IMR-90 (cell line): Measurements from ENCODE around the gene NUP210.

Source experiments
- BHLHE40 ChIP-seq: fragments of 150-350 bp; IDR thresholded peaks from 2 replicates; pipeline ENCODE4 v1.6.1; 2016; ENCODE audit warnings: mild to moderate bottlenecking, low read depth, low read length
- CEBPB ChIP-seq: IDR thresholded peaks from 2 replicates; pipeline ENCODE4 v1.6.1; 2012; ENCODE audit warnings: low read depth, low read length, improper control_type of control experiment
- MAZ ChIP-seq: IDR thresholded peaks from 2 replicates; pipeline ENCODE4 v1.6.1; 2012; ENCODE audit warnings: low read depth, mild to moderate bottlenecking, low read length, improper control_type of control experiment, moderate library complexity, borderline replicate concordance
- MXI1 ChIP-seq: IDR thresholded peaks from 2 replicates; pipeline ENCODE4 v1.6.1; 2012; ENCODE audit warnings: low read depth, mild to moderate bottlenecking, low read length, moderate library complexity, borderline replicate concordance
- POLR2A ChIP-seq: IDR thresholded peaks from 2 replicates; pipeline ENCODE4 v1.6.1; 2012; ENCODE audit warnings: mild to moderate bottlenecking, low read depth, low read length
- RAD21 ChIP-seq: IDR thresholded peaks from 2 replicates; pipeline ENCODE4 v1.6.1; 2012; ENCODE audit warnings: low read length, improper control_type of control experiment
- SMC3 ChIP-seq: fragments of 150-350 bp; IDR thresholded peaks from 2 replicates; pipeline ENCODE4 v1.6.1; 2016; ENCODE audit warnings: low read depth, mild to moderate bottlenecking, antibody characterized with exemption, low read length, moderate library complexity
- TF ChIP-seq, protein P1 (sequence below): conservative IDR thresholded peaks from 2 replicates; pipeline ENCODE4 v1.5.1; 2012; ENCODE audit warnings: mild to moderate bottlenecking, low read depth, low read length, improper control_type of control experiment
- TF ChIP-seq, protein P2 (sequence below): fragments of 150-350 bp; IDR thresholded peaks from 2 replicates; pipeline ENCODE4 v1.6.1; 2017; ENCODE audit warnings: mild to moderate bottlenecking, antibody characterized with exemption, low read length, low read depth
- TF ChIP-seq, protein P3 (sequence below): fragments of 150-350 bp; IDR thresholded peaks from 2 replicates; pipeline ENCODE4 v1.6.1; 2016; ENCODE audit warnings: low read depth, mild to moderate bottlenecking, low read length, moderate library complexity, borderline replicate concordance

DNA sequence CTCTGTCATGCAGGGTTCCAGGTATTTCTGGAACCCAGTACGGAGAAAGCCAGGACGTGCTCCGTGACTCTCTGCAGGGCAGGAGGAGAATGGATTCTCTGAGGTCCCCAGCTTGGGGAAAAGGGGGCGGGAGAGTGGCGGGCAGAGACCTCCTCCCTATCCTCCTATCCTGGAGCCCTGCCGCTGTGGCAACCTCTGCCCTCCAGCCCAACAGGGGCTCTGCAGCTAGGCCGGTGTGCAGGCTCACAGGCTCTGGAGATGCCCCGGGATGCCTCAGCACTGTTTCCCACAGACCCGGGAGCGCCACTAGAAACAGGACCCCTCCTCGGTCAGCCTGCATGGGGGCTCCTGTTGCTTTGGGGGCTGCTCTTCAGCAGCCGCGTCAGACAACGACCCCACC lies 43.1 kb downstream of the NUP210 start:
- TF ChIP-seq, protein P1, sequence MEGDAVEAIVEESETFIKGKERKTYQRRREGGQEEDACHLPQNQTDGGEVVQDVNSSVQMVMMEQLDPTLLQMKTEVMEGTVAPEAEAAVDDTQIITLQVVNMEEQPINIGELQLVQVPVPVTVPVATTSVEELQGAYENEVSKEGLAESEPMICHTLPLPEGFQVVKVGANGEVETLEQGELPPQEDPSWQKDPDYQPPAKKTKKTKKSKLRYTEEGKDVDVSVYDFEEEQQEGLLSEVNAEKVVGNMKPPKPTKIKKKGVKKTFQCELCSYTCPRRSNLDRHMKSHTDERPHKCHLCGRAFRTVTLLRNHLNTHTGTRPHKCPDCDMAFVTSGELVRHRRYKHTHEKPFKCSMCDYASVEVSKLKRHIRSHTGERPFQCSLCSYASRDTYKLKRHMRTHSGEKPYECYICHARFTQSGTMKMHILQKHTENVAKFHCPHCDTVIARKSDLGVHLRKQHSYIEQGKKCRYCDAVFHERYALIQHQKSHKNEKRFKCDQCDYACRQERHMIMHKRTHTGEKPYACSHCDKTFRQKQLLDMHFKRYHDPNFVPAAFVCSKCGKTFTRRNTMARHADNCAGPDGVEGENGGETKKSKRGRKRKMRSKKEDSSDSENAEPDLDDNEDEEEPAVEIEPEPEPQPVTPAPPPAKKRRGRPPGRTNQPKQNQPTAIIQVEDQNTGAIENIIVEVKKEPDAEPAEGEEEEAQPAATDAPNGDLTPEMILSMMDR, result no peak
- TF ChIP-seq POLR2A (no peak), RAD21 (no peak), SMC3 (no peak), BHLHE40 (no peak), CEBPB (no peak), MXI1 (no peak), MAZ (no peak)
- TF ChIP-seq, protein P2, sequence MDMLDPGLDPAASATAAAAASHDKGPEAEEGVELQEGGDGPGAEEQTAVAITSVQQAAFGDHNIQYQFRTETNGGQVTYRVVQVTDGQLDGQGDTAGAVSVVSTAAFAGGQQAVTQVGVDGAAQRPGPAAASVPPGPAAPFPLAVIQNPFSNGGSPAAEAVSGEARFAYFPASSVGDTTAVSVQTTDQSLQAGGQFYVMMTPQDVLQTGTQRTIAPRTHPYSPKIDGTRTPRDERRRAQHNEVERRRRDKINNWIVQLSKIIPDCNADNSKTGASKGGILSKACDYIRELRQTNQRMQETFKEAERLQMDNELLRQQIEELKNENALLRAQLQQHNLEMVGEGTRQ, result no peak
- TF ChIP-seq, protein P3, sequence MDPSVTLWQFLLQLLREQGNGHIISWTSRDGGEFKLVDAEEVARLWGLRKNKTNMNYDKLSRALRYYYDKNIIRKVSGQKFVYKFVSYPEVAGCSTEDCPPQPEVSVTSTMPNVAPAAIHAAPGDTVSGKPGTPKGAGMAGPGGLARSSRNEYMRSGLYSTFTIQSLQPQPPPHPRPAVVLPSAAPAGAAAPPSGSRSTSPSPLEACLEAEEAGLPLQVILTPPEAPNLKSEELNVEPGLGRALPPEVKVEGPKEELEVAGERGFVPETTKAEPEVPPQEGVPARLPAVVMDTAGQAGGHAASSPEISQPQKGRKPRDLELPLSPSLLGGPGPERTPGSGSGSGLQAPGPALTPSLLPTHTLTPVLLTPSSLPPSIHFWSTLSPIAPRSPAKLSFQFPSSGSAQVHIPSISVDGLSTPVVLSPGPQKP, result no peak
